GM12865 (cell line): ENCODE data around the gene SAMSN1.
"Not testable (repeated sequence)": the region's sequence is repeated elsewhere in the genome, so short reads cannot be mapped to it uniquely, and the experiment has no call there.

Source experiments
- DNase-seq: peaks from one replicate; pipeline ENCODE4 v3.0.0; 2010; ENCODE audit warnings: low read depth
- H3K4me3 ChIP-seq: 2 replicates; pipeline ENCODE4 v1.5.1; 2011; ENCODE audit warnings: mild to moderate bottlenecking, low read depth, low read length, control low read depth
- CTCF ChIP-seq: IDR thresholded peaks from 2 replicates; pipeline ENCODE4 v1.5.1; 2011; ENCODE audit warnings: low read length, control low read depth, low read depth, inconsistent platforms; ENCODE audit not compliant: insufficient read depth; ENCODE audit errors: missing control alignments

Gene SAMSN1

GRCh38 chr21:14553422-14553821 is 7.3 kb upstream of the SAMSN1 start:
- no peak for DNase-seq
- TF ChIP-seq CTCF = no peak
- H3K4me3 ChIP-seq = no peak overlapping the region

DNA sequence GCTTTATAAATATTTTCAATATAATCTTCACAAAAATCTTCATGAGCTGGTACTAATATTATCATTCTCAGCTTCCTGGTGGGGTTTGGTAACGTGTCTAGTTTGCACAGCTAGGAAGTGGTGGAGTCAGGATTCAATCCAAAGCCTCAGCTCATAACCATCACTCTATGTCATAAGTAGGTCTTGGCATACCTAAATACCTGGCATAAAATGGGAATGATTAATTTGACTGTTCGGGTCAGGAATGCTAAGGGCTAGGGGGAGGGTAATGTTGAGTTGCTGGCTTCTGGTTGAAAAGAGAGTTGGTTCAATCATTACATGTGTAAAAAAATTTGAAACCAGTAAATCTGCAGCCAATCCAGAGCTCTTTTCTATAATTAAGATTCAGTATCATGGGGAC is 5.6 kb upstream of the SAMSN1 start:
- no peak overlapping the region for H3K4me3 ChIP-seq
- no peak for TF ChIP-seq CTCF
- DNase-seq = no peak

GRCh38 chr21:14550135-14550534 is 4.0 kb upstream of the SAMSN1 start:
- no peak for TF ChIP-seq CTCF
- H3K4me3 ChIP-seq = no peak overlapping the region
- DNase-seq = no peak

GRCh38 chr21:14548779-14549178 is 2.7 kb upstream of the SAMSN1 start:
- TF ChIP-seq CTCF = no peak
- DNase-seq = no peak
- H3K4me3 ChIP-seq = no peak overlapping the region

- H3K4me3 ChIP-seq = peak overlapping the region; percentile 28
- peak; percentile 47 for DNase-seq
- no peak for TF ChIP-seq CTCF
Measured at GRCh38 chr21:14547834-14548513, 1.9 kb upstream of the SAMSN1 start.

DNA sequence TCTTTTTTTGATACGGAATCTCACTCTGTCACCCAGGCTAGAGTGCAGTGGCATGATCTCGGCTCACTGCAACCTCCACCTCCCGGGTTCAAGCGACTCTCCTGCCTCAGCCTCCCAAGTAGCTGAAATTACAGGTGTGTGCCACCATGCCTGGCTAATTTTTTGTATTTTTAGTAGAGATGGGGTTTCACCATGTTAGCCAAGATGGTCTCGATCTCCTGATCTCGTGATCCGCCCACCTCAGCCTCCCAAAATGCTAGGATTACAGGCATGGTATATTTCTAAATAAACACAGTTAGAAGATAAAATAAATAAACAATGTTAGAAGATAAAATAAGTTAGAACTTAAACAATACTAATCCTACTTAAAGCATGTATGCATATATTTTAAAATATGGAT is 604 bp upstream of the SAMSN1 start:
- not testable (repeated sequence) for DNase-seq
- H3K4me3 ChIP-seq = peak overlapping the region; percentile 90

GRCh38 chr21:14543983-14544382 is 2.1 kb downstream of the SAMSN1 start:
- no peak for DNase-seq
- no peak for TF ChIP-seq CTCF
- peak overlapping the region; percentile 90 for H3K4me3 ChIP-seq
